Upper lobe of right lung (tissue), 1 donor: ENCODE results near the gene CROCC2. TPM values are rescaled to one million over a fixed set of nuclear protein-coding genes. Genes with fewer than 3 reads are reported as not detected.

Source experiments
- ATAC-seq: fragments of 200-7000 bp; cut with Tn5 transposase; one replicate; pipeline ENCODE4 v1.9.1; 2020; ENCODE audit warnings: mild to moderate bottlenecking, moderate library complexity
- DNase-seq: peaks from one replicate; pipeline ENCODE4 v3.0.0-alpha.2; 2020
- H3K27ac ChIP-seq: fragments of 200-600 bp; one replicate; pipeline ENCODE4 v1.8.0; 2022
- H3K27me3 ChIP-seq: fragments of 200-600 bp; one replicate; pipeline ENCODE4 v1.8.0; 2022; ENCODE audit warnings: mild to moderate bottlenecking
- H3K36me3 ChIP-seq: fragments of 200-600 bp; one replicate; pipeline ENCODE4 v1.8.0; 2022
- H3K4me1 ChIP-seq: fragments of 200-600 bp; one replicate; pipeline ENCODE4 v1.8.0; 2022
- H3K4me3 ChIP-seq: fragments of 200-600 bp; one replicate; pipeline ENCODE4 v1.8.0; 2022; ENCODE audit warnings: mild to moderate bottlenecking
- H3K9me3 ChIP-seq: fragments of 200-600 bp; one replicate; pipeline ENCODE4 v1.8.0; 2022
- intact Hi-C: fragments of 100-400 bp; cut with DNase I; formaldehyde crosslinking; loops from one replicate; pipeline ENCODE4 v1.11.0; 2022
- total RNA-seq: library from RNA; stranded (reverse); fragmentation: NEBNext Ultra II Directional; extraction: Animal tissue kit (Norgen Biotek cat#: 25700); gene quantifications from one replicate; pipeline ENCODE4 v1.2.1, GENCODE V29; 2021
- TF ChIP-seq, protein P1 (sequence below): fragments of 200-600 bp; IDR thresholded peaks from one replicate; pipeline ENCODE4 v1.8.0; 2022; ENCODE audit warnings: antibody characterized with exemption
- donor health status: DM: no; HTN: yes; CAD: no; lungs with severe emphysema.

The CROCC2 gene
- total RNA-seq, 1 donor from 2014 or later = 0.26 TPM

DNA sequence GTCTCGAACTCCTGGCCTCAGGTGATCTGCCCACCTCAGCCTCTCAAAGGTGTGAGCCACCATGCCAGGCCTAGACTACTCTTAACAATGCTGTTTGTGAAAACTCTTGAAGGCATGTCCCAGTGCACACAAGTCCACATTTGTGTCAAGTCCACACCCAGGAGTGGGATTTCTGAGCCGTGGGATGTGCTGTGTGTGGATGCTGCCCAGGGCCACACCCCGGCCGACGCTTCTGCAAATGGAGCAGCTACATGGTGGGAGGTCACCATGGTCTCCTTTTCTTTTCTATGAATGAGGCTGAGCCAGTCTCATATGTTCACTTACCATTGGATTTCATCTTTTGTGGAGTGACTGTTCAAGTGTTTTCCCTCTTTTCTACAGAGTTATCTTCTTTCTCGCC is 108.1 kb downstream of the CROCC2 start:
- TF ChIP-seq, protein P1, sequence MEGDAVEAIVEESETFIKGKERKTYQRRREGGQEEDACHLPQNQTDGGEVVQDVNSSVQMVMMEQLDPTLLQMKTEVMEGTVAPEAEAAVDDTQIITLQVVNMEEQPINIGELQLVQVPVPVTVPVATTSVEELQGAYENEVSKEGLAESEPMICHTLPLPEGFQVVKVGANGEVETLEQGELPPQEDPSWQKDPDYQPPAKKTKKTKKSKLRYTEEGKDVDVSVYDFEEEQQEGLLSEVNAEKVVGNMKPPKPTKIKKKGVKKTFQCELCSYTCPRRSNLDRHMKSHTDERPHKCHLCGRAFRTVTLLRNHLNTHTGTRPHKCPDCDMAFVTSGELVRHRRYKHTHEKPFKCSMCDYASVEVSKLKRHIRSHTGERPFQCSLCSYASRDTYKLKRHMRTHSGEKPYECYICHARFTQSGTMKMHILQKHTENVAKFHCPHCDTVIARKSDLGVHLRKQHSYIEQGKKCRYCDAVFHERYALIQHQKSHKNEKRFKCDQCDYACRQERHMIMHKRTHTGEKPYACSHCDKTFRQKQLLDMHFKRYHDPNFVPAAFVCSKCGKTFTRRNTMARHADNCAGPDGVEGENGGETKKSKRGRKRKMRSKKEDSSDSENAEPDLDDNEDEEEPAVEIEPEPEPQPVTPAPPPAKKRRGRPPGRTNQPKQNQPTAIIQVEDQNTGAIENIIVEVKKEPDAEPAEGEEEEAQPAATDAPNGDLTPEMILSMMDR = no peak
- intact Hi-C loops = no loop called here
- Histone ChIP-seq H3K4me1 (peaks cover 17% of the 10 kb centered on the region), H3K9me3 (no peaks in the 10 kb centered on the region), H3K27me3 (no peaks in the 10 kb centered on the region), H3K36me3 (no peaks in the 10 kb centered on the region), H3K4me3 (no peak overlapping the region), H3K27ac (no peak overlapping the region)
- ATAC-seq (no peak), DNase-seq (peak; percentile 20)

DNA sequence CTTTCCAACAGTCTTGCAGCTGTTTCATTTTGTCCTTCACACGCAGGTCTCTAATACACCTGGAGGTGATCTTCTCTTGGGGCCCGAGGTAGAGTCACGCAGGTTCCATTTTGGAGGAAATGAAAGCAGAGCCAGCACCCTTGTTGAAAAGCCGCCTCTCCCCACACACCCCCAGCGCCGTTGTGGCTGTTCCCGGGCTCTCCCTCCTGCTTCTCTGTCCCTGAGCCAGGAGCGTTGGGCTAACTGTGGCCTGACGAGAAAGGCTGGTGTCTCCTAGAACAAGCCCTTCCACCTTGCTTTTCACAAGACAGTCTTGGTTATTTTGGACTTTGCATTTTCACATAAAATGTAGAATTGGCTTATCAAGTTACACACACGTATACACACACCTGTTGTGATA is 108.6 kb downstream of the CROCC2 start:
- DNase-seq = peak; percentile 22
- intact Hi-C loops = no loop called here
- TF ChIP-seq, protein P1 = no peak

GRCh38 chr2:241015439-241015838 is 109.3 kb downstream of the CROCC2 start:
- no peak overlapping the region for H3K4me3 ChIP-seq
- intact Hi-C loops = no loop called here
- H3K27ac ChIP-seq = no peak overlapping the region
- peaks cover 5% of the 10 kb centered on the region for H3K4me1 ChIP-seq
- TF ChIP-seq, protein P1 = no peak
- H3K27me3 ChIP-seq = no peaks in the 10 kb centered on the region
- H3K36me3 ChIP-seq = peaks cover 5% of the 10 kb centered on the region
- no peak for ATAC-seq
- peak; percentile 54 for DNase-seq
- no peaks in the 10 kb centered on the region for H3K9me3 ChIP-seq

More for the DNA sequence above, 108.6 kb downstream of the CROCC2 start:
- no peak overlapping the region for H3K27ac ChIP-seq
- no peaks in the 10 kb centered on the region for H3K27me3 ChIP-seq
- H3K4me3 ChIP-seq = no peak overlapping the region
- peaks cover 11% of the 10 kb centered on the region for H3K4me1 ChIP-seq
- no peak for ATAC-seq
- no peaks in the 10 kb centered on the region for H3K36me3 ChIP-seq
- no peaks in the 10 kb centered on the region for H3K9me3 ChIP-seq

GRCh38 chr2:241017228-241017940 is 111.2 kb downstream of the CROCC2 start:
- intact Hi-C loops = no loop called here
- H3K36me3 ChIP-seq = peaks cover 5% of the 10 kb centered on the region
- no peaks in the 10 kb centered on the region for H3K4me1 ChIP-seq
- no peak overlapping the region for H3K27ac ChIP-seq
- DNase-seq = peak; percentile 32
- no peak overlapping the region for H3K4me3 ChIP-seq
- no peaks in the 10 kb centered on the region for H3K9me3 ChIP-seq
- no peak for ATAC-seq
- TF ChIP-seq, protein P1 = no peak
- no peaks in the 10 kb centered on the region for H3K27me3 ChIP-seq

DNA sequence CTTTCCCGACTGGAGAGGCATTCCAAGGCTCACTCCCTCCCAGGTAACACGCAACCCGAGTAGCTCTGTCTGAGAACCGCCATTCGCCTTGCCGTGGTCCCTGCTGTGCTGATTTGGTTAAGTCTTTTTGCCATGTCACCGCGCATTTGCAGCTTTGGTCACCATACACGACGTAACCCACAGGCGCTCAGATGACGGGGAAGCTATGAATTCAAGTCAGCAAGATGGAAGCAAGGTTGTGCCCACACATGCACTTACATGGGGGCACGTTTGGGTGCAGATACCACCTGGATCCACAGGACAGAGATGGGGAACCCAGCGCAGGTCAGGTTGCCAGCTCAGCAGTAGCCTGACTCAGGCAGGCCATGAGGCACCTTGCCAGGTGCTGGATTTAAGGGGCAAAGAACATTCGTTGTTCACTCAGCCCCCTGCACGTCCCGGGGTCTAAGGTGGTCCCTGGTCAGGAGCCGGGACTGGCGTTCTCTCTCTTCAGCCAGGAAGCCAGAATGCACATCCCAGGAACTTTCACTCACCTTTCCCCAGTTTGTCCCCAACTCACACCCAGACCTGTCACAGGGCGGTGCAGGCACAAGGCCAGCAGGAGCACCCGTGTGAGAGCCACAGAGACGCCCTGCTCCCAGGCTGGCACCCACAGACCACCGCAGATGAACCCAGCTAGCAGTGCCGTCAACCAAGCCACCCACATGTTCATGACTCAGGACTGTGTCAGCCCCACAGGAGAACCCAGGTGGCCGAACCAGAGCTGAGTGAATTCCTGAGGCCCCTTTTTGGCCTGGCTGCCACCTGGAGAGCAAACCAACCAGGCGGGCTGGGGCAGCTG is 112.1 kb downstream of the CROCC2 start:
- ATAC-seq (no peak), DNase-seq (peak; percentile 47)
- Histone ChIP-seq H3K4me3 (no peak overlapping the region), H3K4me1 (no peaks in the 10 kb centered on the region), H3K36me3 (peaks cover 5% of the 10 kb centered on the region), H3K27me3 (no peaks in the 10 kb centered on the region), H3K27ac (no peak overlapping the region), H3K9me3 (no peaks in the 10 kb centered on the region)
- intact Hi-C loops = no loop called here
- TF ChIP-seq, protein P1 = no peak
